Measurements from ENCODE around the gene ASGR1. TPM values are rescaled to one million over a fixed set of nuclear protein-coding genes. Genes with fewer than 3 reads are reported as not detected.
A peak's percentile ranks its signal among the peaks of the same experiment; 100 is the strongest.

ASGR1 gene
- total RNA-seq, 2 experiments from 2014 or later, result 0.64 to 0.85 TPM

- POLR2A ChIA-PET, result interaction anchor here (0.9 to 1.3 kb wide), 3 partner anchors 9 to 29 kb away, joined by 3 to 6 read pairs (median 4); partner anchors contain the start of genes ACADVL, DLG4 and DVL2
- Mint-ChIP-seq H3K27ac (peak overlapping the region; percentile 87), H3K4me1 (ENCODE audit: low read depth) (peaks cover 36% of the 10 kb centered on the region), H3K36me3 (ENCODE audit: low read depth) (peaks cover 15% of the 10 kb centered on the region), H3K27me3 (no peaks in the 10 kb centered on the region), H3K4me3 (peak overlapping the region; percentile 83), H3K9me3 (no peaks in the 10 kb centered on the region)
- peak; percentile 81 for ATAC-seq (ENCODE audit: poor library complexity)
- Histone ChIP-seq H3K4me1 (ENCODE audit: insufficient read depth, low read length) (peaks cover 31% of the 10 kb centered on the region), H3K27ac (ENCODE audit: low read depth in 1 of 2, low read length in 2 of 2) (peak overlapping the region; percentile 86 to 95), H3K4me3 (ENCODE audit: low read length) (peak overlapping the region; percentile 66), H3K36me3 (ENCODE audit: insufficient read depth, low read length) (peaks cover 2% of the 10 kb centered on the region), H3K9me3 (ENCODE audit: control insufficient read depth in 1 of 2, insufficient read depth in 1 of 2, low read length in 2 of 2) (no peaks in the 10 kb centered on the region), H3K27me3 (ENCODE audit: control insufficient read depth in 1 of 2, insufficient read depth in 2 of 2, low read length in 2 of 2) (no peaks in the 10 kb centered on the region)
- CTCF ChIA-PET, result interaction anchor here (0.6 to 2.6 kb wide), 4 partner anchors 9 to 153 kb away, joined by 3 to 13 read pairs (median 4); no protein-coding TSS in a partner anchor
- peak; percentile 84 to 99 (median 94) for DNase-seq
- TF ChIP-seq CTCF (IDR thresholded peaks at IDR 0.05), result no peak
- intact Hi-C loops (cut with DNase I, micrococcal nuclease), result loop anchor here (1.0 kb wide), 3 partner anchors 9 to 230 kb away; partner anchors contain the start of genes DVL2 (in 1 of the 2) and TMEM102 (in 1 of the 2)
Observed at GRCh38 chr17:7204828-7205461, 25.8 kb upstream of the ASGR1 start.

DNA sequence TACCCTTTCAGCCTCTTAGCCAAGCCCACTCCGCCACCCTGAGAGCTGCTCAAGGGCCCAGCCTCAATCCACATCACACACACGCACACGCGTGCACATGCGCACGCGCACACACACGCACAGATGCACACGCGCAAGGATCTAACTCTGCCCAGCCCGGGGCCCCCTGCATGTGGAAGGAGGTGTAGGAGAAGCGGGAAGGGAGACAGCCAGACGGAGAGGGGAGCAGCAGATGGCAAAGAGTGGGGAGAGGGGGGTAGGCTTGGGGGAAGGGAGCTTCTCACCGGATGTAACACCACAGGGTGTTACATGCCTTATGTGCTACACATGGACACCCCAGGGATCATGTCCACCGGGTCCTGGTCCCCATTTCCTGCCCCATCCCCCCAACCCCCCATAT is 25.2 kb upstream of the ASGR1 start:
- Histone ChIP-seq H3K4me3 (ENCODE audit: low read length) (peak overlapping the region; percentile 66), H3K27ac (ENCODE audit: low read depth in 1 of 2, low read length in 2 of 2) (peak overlapping the region; percentile 86 to 95), H3K9me3 (ENCODE audit: control insufficient read depth in 1 of 2, insufficient read depth in 1 of 2, low read length in 2 of 2) (no peaks in the 10 kb centered on the region), H3K27me3 (ENCODE audit: control insufficient read depth in 1 of 2, insufficient read depth in 2 of 2, low read length in 2 of 2) (no peaks in the 10 kb centered on the region), H3K36me3 (ENCODE audit: insufficient read depth, low read length) (peaks cover 2% of the 10 kb centered on the region), H3K4me1 (ENCODE audit: insufficient read depth, low read length) (peaks cover 31% of the 10 kb centered on the region)
- CTCF ChIA-PET, result interaction anchor here (0.6 to 2.6 kb wide), 4 partner anchors 10 to 153 kb away, joined by 3 to 13 read pairs (median 4); no protein-coding TSS in a partner anchor
- Mint-ChIP-seq H3K9me3 (no peaks in the 10 kb centered on the region), H3K4me3 (peak overlapping the region; percentile 83), H3K4me1 (ENCODE audit: low read depth) (peaks cover 35% of the 10 kb centered on the region), H3K27me3 (no peaks in the 10 kb centered on the region), H3K27ac (peak overlapping the region; percentile 87), H3K36me3 (ENCODE audit: low read depth) (peaks cover 15% of the 10 kb centered on the region)
- ATAC-seq (ENCODE audit: poor library complexity), result no peak
- TF ChIP-seq CTCF (IDR thresholded peaks at IDR 0.05), result no peak
- DNase-seq, result peak in 2 of 14 experiments; percentile 12 to 70
- POLR2A ChIA-PET, result interaction anchor here (0.8 kb wide), 1 partner anchor 30 kb away, joined by 4 read pairs; the partner anchor contains the start of gene DVL2
- intact Hi-C loops (cut with DNase I, micrococcal nuclease), result no loop called here

DNA sequence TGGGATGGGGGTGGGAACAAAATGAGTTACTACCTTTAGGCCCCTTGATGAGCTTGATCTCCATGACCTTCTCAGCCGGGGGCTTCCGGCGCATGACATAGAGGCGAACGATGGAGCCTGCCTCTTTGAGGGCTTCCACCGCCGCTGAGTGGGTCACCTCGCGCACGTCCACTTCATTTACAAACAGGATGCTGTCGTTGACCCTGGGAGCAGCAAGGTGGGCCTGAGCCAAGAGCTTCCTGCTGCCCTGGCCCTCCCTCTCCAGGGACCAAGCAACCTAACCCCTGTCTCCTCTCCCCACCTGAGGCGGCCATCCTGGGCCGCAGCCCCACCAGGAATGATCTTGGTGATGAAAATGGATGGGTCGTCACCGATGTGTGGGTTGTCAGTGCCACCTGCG is 24.2 kb upstream of the ASGR1 start:
- Histone ChIP-seq H3K27ac (ENCODE audit: low read depth in 1 of 2, low read length in 2 of 2) (peak overlapping the region in 1 of 2 donors; percentile 86), H3K27me3 (ENCODE audit: control insufficient read depth in 1 of 2, insufficient read depth in 2 of 2, low read length in 2 of 2) (no peaks in the 10 kb centered on the region), H3K4me1 (ENCODE audit: insufficient read depth, low read length) (peaks cover 31% of the 10 kb centered on the region), H3K9me3 (ENCODE audit: control insufficient read depth in 1 of 2, insufficient read depth in 1 of 2, low read length in 2 of 2) (no peaks in the 10 kb centered on the region), H3K4me3 (ENCODE audit: low read length) (no peak overlapping the region), H3K36me3 (ENCODE audit: insufficient read depth, low read length) (peaks cover 2% of the 10 kb centered on the region)
- ATAC-seq (ENCODE audit: poor library complexity) (no peak), DNase-seq (peak in 1 of 14 experiments; percentile 43)
- no peak overlapping the region for H3K4me3 Mint-ChIP-seq
- CTCF ChIA-PET, result no interaction called here
- POLR2A ChIA-PET, result no interaction called here
- H3K4me1 Mint-ChIP-seq (ENCODE audit: low read depth), result peaks cover 35% of the 10 kb centered on the region
- intact Hi-C loops (cut with DNase I, micrococcal nuclease), result no loop called here
- H3K36me3 Mint-ChIP-seq (ENCODE audit: low read depth), result peaks cover 15% of the 10 kb centered on the region
- H3K27ac Mint-ChIP-seq, result peak overlapping the region; percentile 87
- no peaks in the 10 kb centered on the region for H3K27me3 Mint-ChIP-seq
- TF ChIP-seq CTCF (IDR thresholded peaks at IDR 0.05), result no peak
- H3K9me3 Mint-ChIP-seq, result no peaks in the 10 kb centered on the region

Data from CD4-positive, alpha-beta T cell (primary cell).